Skeletal muscle tissue (tissue), 4 donors: ENCODE measurements around the gene IL1F10. TPM values are rescaled to one million over a fixed set of nuclear protein-coding genes. Genes with fewer than 3 reads are reported as not detected.

Experiments used
- H3K27ac ChIP-seq: one replicate; pipeline ENCODE4 v1.7.0; 2013; ENCODE audit warnings: mild to moderate bottlenecking, low read depth, low read length, inconsistent platforms
- H3K27me3 ChIP-seq, 3 donors: one replicate each; pipeline ENCODE4 v1.7.0; 2013; ENCODE audit warnings: low read length in 3 of 3; ENCODE audit not compliant: control insufficient read depth in 3 of 3, insufficient read depth in 3 of 3
- H3K36me3 ChIP-seq, 3 donors: one replicate each; pipeline ENCODE4 v1.7.0; 2013; ENCODE audit warnings: low read length in 3 of 3; ENCODE audit not compliant: control insufficient read depth in 3 of 3, insufficient read depth in 3 of 3
- H3K4me1 ChIP-seq, 3 donors: one replicate each; pipeline ENCODE4 v1.7.0; 2013; ENCODE audit warnings: low read length in 3 of 3, mild to moderate bottlenecking in 3 of 3; ENCODE audit not compliant: control insufficient read depth in 3 of 3, insufficient read depth in 3 of 3
- H3K4me3 ChIP-seq, 3 donors: one replicate each; pipeline ENCODE4 v1.7.0; 2013; ENCODE audit warnings: low read length in 3 of 3
- H3K9ac ChIP-seq, 3 donors: one replicate each; pipeline ENCODE4 v1.7.0; 2013; ENCODE audit warnings: low read length in 3 of 3, mild to moderate bottlenecking in 3 of 3, moderate library complexity in 2 of 3, low read depth in 1 of 3
- H3K9me3 ChIP-seq, 3 donors: one replicate each; pipeline ENCODE4 v1.7.0; 2013; ENCODE audit warnings: low read length in 3 of 3; ENCODE audit not compliant: control insufficient read depth in 3 of 3
- total RNA-seq: library from RNA; depleted of rRNA; stranded (reverse); fragments of >200 nt; gene quantifications from one replicate; pipeline ENCODE4 v1.2.3, GENCODE V29; 2014
- donor health status: Osteomylitis.

Gene IL1F10
- not detected for total RNA-seq

DNA sequence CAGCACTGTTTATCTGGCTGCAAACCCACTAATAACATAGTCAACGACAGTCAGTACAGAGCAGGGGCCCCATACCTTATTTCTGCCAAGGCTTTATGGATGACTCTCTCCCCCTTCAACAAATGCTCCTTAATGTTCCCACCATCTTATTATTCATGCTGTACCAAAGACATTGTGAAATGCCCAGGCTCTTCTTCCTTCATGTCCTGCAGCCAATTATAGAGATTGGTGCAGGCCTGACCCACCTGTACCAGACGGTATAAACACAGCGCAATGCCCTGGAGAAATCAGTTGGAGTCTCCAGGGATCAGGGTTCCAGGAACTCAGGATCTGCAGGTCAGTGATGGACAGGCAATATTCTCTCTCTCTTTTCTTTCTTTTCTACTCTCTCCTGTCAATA, at the start of gene IL1F10:
Gene IL1F10, plus strand, starts transcription at position 290 of the 400 bp plus-strand sequence. CDS start 4,769 bp downstream, outside the sequence.
- no peaks in the 10 kb centered on the region for H3K9me3 ChIP-seq
- H3K27ac ChIP-seq = no peak within 1 kb of the TSS
- H3K36me3 ChIP-seq = no peaks in the 10 kb centered on the region
- H3K27me3 ChIP-seq = peaks cover 1 to 4% (median 3%) of the 10 kb centered on the region in 3 donors
- no peak within 1 kb of the TSS for H3K4me3 ChIP-seq
- H3K4me1 ChIP-seq = no peaks in the 10 kb centered on the region
- no peak within 1 kb of the TSS for H3K9ac ChIP-seq

- Histone ChIP-seq H3K36me3 (no peaks in the 10 kb centered on the region), H3K4me1 (no peaks in the 10 kb centered on the region), H3K27ac (no peak overlapping the region), H3K9me3 (no peaks in the 10 kb centered on the region), H3K4me3 (no peak overlapping the region), H3K9ac (no peak overlapping the region), H3K27me3 (no peaks in the 10 kb centered on the region)
Observed at GRCh38 chr2:113018509-113018908, 49.3 kb upstream of the IL1F10 start.

GRCh38 chr2:113021312-113021711, 46.5 kb upstream of the IL1F10 start:
- no peaks in the 10 kb centered on the region for H3K27me3 ChIP-seq
- no peak overlapping the region for H3K27ac ChIP-seq
- no peak overlapping the region for H3K9ac ChIP-seq
- no peaks in the 10 kb centered on the region for H3K4me1 ChIP-seq
- H3K36me3 ChIP-seq = no peaks in the 10 kb centered on the region
- no peaks in the 10 kb centered on the region for H3K9me3 ChIP-seq
- no peak overlapping the region for H3K4me3 ChIP-seq

GRCh38 chr2:113024764-113025163, 43.0 kb upstream of the IL1F10 start:
- Histone ChIP-seq H3K4me1 (no peaks in the 10 kb centered on the region), H3K9me3 (no peaks in the 10 kb centered on the region), H3K27me3 (peaks cover 0 to 5% (median 0%) of the 10 kb centered on the region in 3 donors), H3K36me3 (no peaks in the 10 kb centered on the region), H3K4me3 (no peak overlapping the region), H3K27ac (no peak overlapping the region), H3K9ac (no peak overlapping the region)

DNA sequence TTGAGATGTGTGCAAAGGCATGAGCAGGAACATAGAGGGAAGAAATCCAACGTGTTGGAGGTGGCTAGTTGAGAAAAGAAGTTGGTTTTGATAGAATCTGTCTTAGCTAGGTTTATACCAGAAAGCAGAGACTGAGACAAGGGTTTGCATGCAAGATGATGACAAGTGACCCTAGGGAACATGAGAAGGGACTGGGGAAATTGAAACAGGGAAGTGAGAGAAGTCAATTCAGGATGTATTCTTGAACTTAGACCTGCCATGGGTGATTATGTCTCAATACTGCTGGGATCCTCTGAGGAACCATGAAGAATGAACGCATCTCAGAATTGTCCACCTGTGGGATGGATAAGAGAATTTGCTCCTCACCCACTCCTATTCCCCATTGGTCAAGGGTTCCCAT, 42.0 kb upstream of the IL1F10 start:
- peaks cover 0 to 5% (median 0%) of the 10 kb centered on the region in 3 donors for H3K27me3 ChIP-seq
- no peaks in the 10 kb centered on the region for H3K4me1 ChIP-seq
- no peak overlapping the region for H3K9ac ChIP-seq
- H3K27ac ChIP-seq = no peak overlapping the region
- H3K36me3 ChIP-seq = no peaks in the 10 kb centered on the region
- H3K4me3 ChIP-seq = no peak overlapping the region
- no peaks in the 10 kb centered on the region for H3K9me3 ChIP-seq

DNA sequence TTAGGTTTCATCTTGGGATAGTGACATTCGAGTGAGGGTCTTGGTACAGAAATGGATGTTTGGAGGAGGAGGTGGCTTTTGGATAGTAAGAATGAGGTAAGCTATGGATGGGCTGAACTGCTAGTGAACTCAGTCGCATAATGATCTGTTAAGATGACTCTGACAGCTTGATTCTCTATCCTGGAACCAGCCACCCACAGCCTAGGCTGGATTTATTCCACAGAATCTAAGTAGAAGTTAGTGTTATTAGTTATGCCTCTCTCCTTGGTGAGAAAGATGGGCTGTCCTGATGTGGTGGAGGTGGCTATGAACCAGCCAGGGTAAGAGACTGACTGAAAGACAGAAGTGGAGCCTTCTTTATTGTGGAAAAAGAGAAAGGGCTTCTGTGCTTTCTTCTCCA, 40.1 kb upstream of the IL1F10 start:
- H3K36me3 ChIP-seq = no peaks in the 10 kb centered on the region
- H3K27me3 ChIP-seq = peaks cover 0 to 5% (median 0%) of the 10 kb centered on the region in 3 donors
- H3K9me3 ChIP-seq = no peaks in the 10 kb centered on the region
- no peak overlapping the region for H3K4me3 ChIP-seq
- H3K9ac ChIP-seq = no peak overlapping the region
- H3K27ac ChIP-seq = no peak overlapping the region
- H3K4me1 ChIP-seq = no peaks in the 10 kb centered on the region

DNA sequence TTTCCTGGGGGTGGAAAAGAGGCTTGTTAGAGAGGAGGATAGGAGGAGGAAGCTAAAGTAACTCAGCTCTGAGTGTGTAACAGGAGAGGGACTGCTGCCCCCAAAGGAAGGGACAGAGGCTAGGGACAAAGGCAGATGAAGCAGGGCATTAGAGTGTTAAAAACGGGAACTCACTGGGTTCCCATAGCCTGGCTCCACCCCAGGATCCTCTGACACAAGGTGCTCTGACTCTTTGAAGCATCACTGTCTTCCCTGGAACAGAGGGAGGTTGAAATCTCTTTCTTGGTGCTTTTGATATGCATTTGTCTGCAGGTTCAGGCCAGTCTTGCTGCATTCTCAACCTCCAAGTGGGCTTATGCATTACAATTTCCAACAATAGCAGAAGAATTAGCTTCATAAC, 39.7 kb upstream of the IL1F10 start:
- peaks cover 0 to 5% (median 0%) of the 10 kb centered on the region in 3 donors for H3K27me3 ChIP-seq
- H3K9me3 ChIP-seq = no peaks in the 10 kb centered on the region
- no peak overlapping the region for H3K27ac ChIP-seq
- H3K9ac ChIP-seq = no peak overlapping the region
- H3K4me1 ChIP-seq = no peaks in the 10 kb centered on the region
- no peak overlapping the region for H3K4me3 ChIP-seq
- H3K36me3 ChIP-seq = no peaks in the 10 kb centered on the region

DNA sequence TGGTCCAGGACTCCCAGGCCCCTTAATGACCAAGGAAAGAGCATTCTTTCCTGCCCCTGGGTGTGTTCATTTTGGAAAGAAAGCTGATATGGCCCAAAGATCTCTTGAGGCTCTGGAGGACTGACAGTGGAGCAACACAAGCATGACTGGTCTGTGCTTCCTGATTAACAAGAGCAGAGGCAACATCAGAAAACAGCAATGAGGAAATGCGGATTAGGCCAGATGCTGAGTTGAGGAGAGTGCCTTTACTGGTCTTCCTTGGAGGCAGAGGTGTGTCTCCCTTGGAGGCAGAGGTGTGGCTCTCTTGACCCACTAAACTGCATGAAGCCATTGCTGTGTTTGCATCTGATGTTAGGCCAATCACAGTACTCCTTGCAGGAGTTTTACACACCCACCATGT, 35.0 kb upstream of the IL1F10 start:
- H3K9me3 ChIP-seq = no peaks in the 10 kb centered on the region
- no peak overlapping the region for H3K27ac ChIP-seq
- H3K4me1 ChIP-seq = no peaks in the 10 kb centered on the region
- H3K4me3 ChIP-seq = no peak overlapping the region
- no peak overlapping the region for H3K9ac ChIP-seq
- H3K27me3 ChIP-seq = peaks cover 0 to 5% (median 0%) of the 10 kb centered on the region in 3 donors
- H3K36me3 ChIP-seq = no peaks in the 10 kb centered on the region

- no peaks in the 10 kb centered on the region for H3K9me3 ChIP-seq
- no peaks in the 10 kb centered on the region for H3K36me3 ChIP-seq
- no peaks in the 10 kb centered on the region for H3K4me1 ChIP-seq
- H3K27ac ChIP-seq = no peak overlapping the region
- H3K9ac ChIP-seq = no peak overlapping the region
- peaks cover 0 to 4% (median 0%) of the 10 kb centered on the region in 3 donors for H3K27me3 ChIP-seq
- H3K4me3 ChIP-seq = no peak overlapping the region
Observed at GRCh38 chr2:113034016-113034415, 33.8 kb upstream of the IL1F10 start.

DNA sequence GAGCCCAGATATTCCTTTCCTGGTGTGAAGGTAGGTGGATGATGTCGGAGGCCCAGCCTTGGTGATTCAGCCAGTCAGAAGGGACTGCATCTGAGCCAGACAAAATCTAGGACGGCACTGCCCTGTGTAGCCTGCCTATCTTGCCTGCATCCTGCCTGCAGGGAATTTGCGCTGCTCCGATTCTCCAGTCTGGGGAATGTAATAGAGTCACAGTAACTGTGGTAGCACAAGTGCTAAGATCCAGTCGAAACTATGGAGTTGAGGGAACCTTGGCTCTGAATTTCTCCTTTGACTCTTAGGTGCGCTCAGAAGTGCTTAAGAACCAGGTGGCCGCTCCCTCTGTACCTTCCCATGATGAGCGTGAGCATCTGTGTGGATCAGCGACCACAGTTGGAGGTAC, 31.0 kb upstream of the IL1F10 start:
- Histone ChIP-seq H3K36me3 (no peaks in the 10 kb centered on the region), H3K27ac (no peak overlapping the region), H3K9me3 (no peaks in the 10 kb centered on the region), H3K27me3 (no peaks in the 10 kb centered on the region), H3K4me3 (no peak overlapping the region), H3K9ac (no peak overlapping the region), H3K4me1 (no peaks in the 10 kb centered on the region)

- Histone ChIP-seq H3K36me3 (no peaks in the 10 kb centered on the region), H3K4me1 (no peaks in the 10 kb centered on the region), H3K4me3 (no peak overlapping the region), H3K9me3 (no peaks in the 10 kb centered on the region), H3K9ac (no peak overlapping the region), H3K27ac (no peak overlapping the region), H3K27me3 (no peaks in the 10 kb centered on the region)
Observed at GRCh38 chr2:113038291-113038690, 29.5 kb upstream of the IL1F10 start.
